Endothelial cell of umbilical vein (primary cell): Measurements from ENCODE around the gene ENOSF1. TPM values are rescaled to one million over a fixed set of nuclear protein-coding genes. Genes with fewer than 3 reads are reported as not detected.

Experiments
- BruUV-seq: library from RNA; stranded (reverse); fragments of 400-500 nt; replicated peaks from 2 replicates; lab custom pipeline; 2021; lab: Mats Ljungman, UMichigan
- CTCF ChIA-PET: fragments of 300-600, 350-600 bp; sonication (Branson Sonifier 250); formaldehyde crosslinking; loops from one replicate; lab custom pipeline; 2021; ENCODE audit warnings: antibody characterized with exemption, inconsistent platforms; lab: Charles Lee
- POLR2A ChIA-PET: fragments of 300-600, 350-600 bp; sonication (Branson Sonifier 250); formaldehyde crosslinking; loops from one replicate; lab custom pipeline; 2021; ENCODE audit warnings: antibody characterized with exemption, inconsistent platforms; lab: Charles Lee
- DNase-seq: peaks from one replicate; pipeline ENCODE4 v3.0.0-alpha.2; 2011; ENCODE audit warnings: low read depth, low spot score
- FAIRE-seq: peaks from 2 replicates; lab custom pipeline; 2011; peaks lifted over from hg19 to GRCh38; lab: Jason Lieb, UNC
- H2AFZ ChIP-seq: 2 replicates; pipeline ENCODE4 v1.6.0; 2012; ENCODE audit warnings: low read depth, low read length, control low read depth, inconsistent platforms
- H3K27ac ChIP-seq: 2 replicates; pipeline ENCODE4 v1.5.1; 2011; ENCODE audit warnings: low read depth, mild to moderate bottlenecking, control low read depth, low read length, moderate library complexity; ENCODE audit not compliant: insufficient read depth
- H3K27me3 ChIP-seq, 2 experiments: 2 replicates each; pipeline versions ENCODE4 v1.6.0 to v1.6.1; 2011; ENCODE audit warnings: low read length in 2 of 2, mixed read lengths in 1 of 2; ENCODE audit not compliant: control insufficient read depth in 2 of 2, insufficient read depth in 2 of 2
- H3K36me3 ChIP-seq, 2 experiments: 2 replicates in 1 of 2; 3 replicates in 1 of 2; pipeline ENCODE4 v1.5.1; 2011; ENCODE audit warnings: low read length in 2 of 2, mild to moderate bottlenecking in 1 of 2, moderate library complexity in 1 of 2; ENCODE audit not compliant: control insufficient read depth in 2 of 2, insufficient read depth in 2 of 2; ENCODE audit errors: extremely low read depth in 1 of 2
- H3K4me1 ChIP-seq: 3 replicates; pipeline ENCODE4 v1.5.1; 2011; ENCODE audit warnings: mild to moderate bottlenecking, low read length; ENCODE audit not compliant: control insufficient read depth, insufficient read depth; ENCODE audit errors: extremely low read depth
- H3K4me2 ChIP-seq: 2 replicates; pipeline ENCODE4 v1.6.1; 2011; ENCODE audit warnings: low read length, control low read depth, mixed read lengths; ENCODE audit not compliant: insufficient read depth
- H3K4me3 ChIP-seq, 3 experiments: fragments of 200-600 bp in 1 of 3; sonication (generic), shearing (Covaris generic) in 1 of 3; replicated peaks in 1 of 3; 2 replicates each; pipeline ENCODE4 v1.5.1; 2011 to 2016; ENCODE audit warnings: control low read depth in 3 of 3, low read length in 3 of 3, mild to moderate bottlenecking in 2 of 3, inconsistent platforms in 1 of 3, low read depth in 1 of 3, moderate library complexity in 1 of 3; ENCODE audit not compliant: insufficient read depth in 1 of 3
- H3K79me2 ChIP-seq: 2 replicates; pipeline ENCODE4 v1.6.0; 2012; ENCODE audit warnings: low read length, inconsistent platforms; ENCODE audit not compliant: control insufficient read depth, insufficient read depth
- H3K9ac ChIP-seq: replicated peaks from 2 replicates; pipeline ENCODE3; 2011; ENCODE audit warnings: low read length, control low read depth; ENCODE audit not compliant: insufficient read depth; ENCODE audit errors: extremely low read depth
- H3K9me1 ChIP-seq: replicated peaks from 3 replicates; pipeline ENCODE4 v1.6.0; 2011; ENCODE audit warnings: mild to moderate bottlenecking, low read length; ENCODE audit not compliant: control insufficient read depth, insufficient read depth; ENCODE audit errors: extremely low read depth
- H3K9me3 ChIP-seq: replicated peaks from 2 replicates; pipeline ENCODE4 v1.5.1; 2012; ENCODE audit warnings: low read length, inconsistent platforms; ENCODE audit not compliant: control insufficient read depth, insufficient read depth
- H4K20me1 ChIP-seq: replicated peaks from 2 replicates; pipeline ENCODE3; 2011; ENCODE audit warnings: mild to moderate bottlenecking, low read length; ENCODE audit not compliant: control insufficient read depth, insufficient read depth; ENCODE audit errors: extremely low read depth
- CTCF ChIP-seq, 2 donors: IDR thresholded peaks; 1 replicate in 1 of 2; 2 replicates in 1 of 2; pipeline ENCODE4 v1.5.1; 2011; ENCODE audit warnings: low read length in 2 of 2, mild to moderate bottlenecking in 2 of 2, moderate library complexity in 2 of 2, control low read depth in 1 of 2, inconsistent platforms in 1 of 2, low read depth in 1 of 2; ENCODE audit not compliant: insufficient read depth in 1 of 2; ENCODE audit errors: extremely low read depth in 1 of 2
- EZH2 ChIP-seq: IDR thresholded peaks from 2 replicates; pipeline ENCODE4 v1.6.1; 2012; ENCODE audit warnings: borderline replicate concordance, low read depth, mild to moderate bottlenecking, moderate library complexity, low read length, inconsistent platforms; ENCODE audit not compliant: severe bottlenecking
- FOS ChIP-seq: IDR thresholded peaks from 2 replicates; pipeline ENCODE4 v1.6.1; 2011; ENCODE audit warnings: mild to moderate bottlenecking, low read length, moderate library complexity, borderline replicate concordance; ENCODE audit not compliant: insufficient read depth
- GATA2 ChIP-seq: IDR thresholded peaks from 2 replicates; pipeline ENCODE4 v1.7.0; 2011; ENCODE audit warnings: low read depth, mild to moderate bottlenecking, moderate library complexity, mixed read lengths, low read length; ENCODE audit not compliant: insufficient read length, insufficient read depth
- JUN ChIP-seq: IDR thresholded peaks from 2 replicates; pipeline ENCODE4 v1.6.1; 2011; ENCODE audit warnings: borderline replicate concordance, low read depth; ENCODE audit not compliant: insufficient read length, insufficient read depth
- MAX ChIP-seq: IDR thresholded peaks from 2 replicates; pipeline ENCODE4 v1.6.1; 2011; ENCODE audit not compliant: insufficient read depth, insufficient read length
- MYC ChIP-seq: IDR thresholded peaks from one replicate; pipeline ENCODE4 v1.6.1; 2011; ENCODE audit warnings: mild to moderate bottlenecking, low read depth, low read length
- POLR2A ChIP-seq: IDR thresholded peaks from 2 replicates; pipeline ENCODE4 v1.6.1; 2012; ENCODE audit warnings: low read depth, mild to moderate bottlenecking, control low read depth, low read length
- POLR2AphosphoS5 ChIP-seq: IDR thresholded peaks from 2 replicates; pipeline ENCODE4 v1.6.1; 2012; ENCODE audit warnings: low read depth, mild to moderate bottlenecking, control low read depth, low read length, moderate library complexity; ENCODE audit not compliant: insufficient read depth
- dilution Hi-C: fragments of 300-500 bp; cut with MboI; formaldehyde crosslinking; loops from one replicate; pipeline ENCODE4 v1.15.0; 2019; ENCODE audit warnings: low sequenced_read_pairs; ENCODE audit not compliant: extremely low pct_ligation_motif_present
- intact Hi-C: fragments of 100-400 bp; cut with micrococcal nuclease; formaldehyde crosslinking; loops from one replicate; pipeline ENCODE4 v1.10.0; 2022
- polyA plus RNA-seq, 4 experiments: library from polyadenylated mRNA; depleted of rRNA in 3 of 4; stranded (reverse) in 3 of 4; unstranded in 1 of 4; fragments of >200 nt; gene quantifications; 2 replicates each; pipeline versions ENCODE4 v1.2.1 to v1.2.3, GENCODE V29; 2011 to 2012; ENCODE audit warnings: missing spikeins in 1 of 4
- total RNA-seq: library from RNA; stranded (reverse); gene quantifications from 2 replicates; pipeline ENCODE4 v1.2.3, GENCODE V29; 2021

The ENOSF1 gene
- total and polyA plus RNA-seq, 2 donors (not counting 3 experiments of a cell fraction or from before 2014, with no cell fraction given), result 19.5 to 50.5 TPM

- H3K4me2 ChIP-seq, result no peak overlapping the region
- intact Hi-C loops (no loop called here), dilution Hi-C loops (no loop called here)
- H3K9ac ChIP-seq, result no peak overlapping the region
- TF ChIP-seq JUN, result no peak
- no peak for TF ChIP-seq MAX
- TF ChIP-seq EZH2, result no peak
- TF ChIP-seq CTCF (IDR thresholded peaks at IDR 0.05; ENCODE audit: extremely low read depth in 1 of 2, insufficient read depth in 1 of 2, low read depth in 1 of 2, low read length in 2 of 2), result no peak
- TF ChIP-seq GATA2, result no peak
- no peak for TF ChIP-seq POLR2A
- TF ChIP-seq POLR2AphosphoS5, result no peak
- no peak for TF ChIP-seq MYC
- TF ChIP-seq FOS, result no peak
- H3K9me1 ChIP-seq, result peaks cover 4% of the 10 kb centered on the region
- peaks cover 49% of the 10 kb centered on the region for H3K79me2 ChIP-seq
- H3K4me1 ChIP-seq, result peaks cover 8% of the 10 kb centered on the region
- peaks cover 0 to 4% of the 10 kb centered on the region in 2 experiments for H3K36me3 ChIP-seq
- H3K27ac ChIP-seq, result no peak overlapping the region
- H3K27me3 ChIP-seq, result no peaks in the 10 kb centered on the region
- no peaks in the 10 kb centered on the region for H3K9me3 ChIP-seq
- FAIRE-seq, result no peak
- no TSS peak for BruUV-seq
- H3K4me3 ChIP-seq, result no peak overlapping the region
- H4K20me1 ChIP-seq, result no peaks in the 10 kb centered on the region
- ChIA-PET POLR2A (interaction anchor here (0.7 kb wide), 1 partner anchor 9 kb away, joined by 5 read pairs; no protein-coding TSS in a partner anchor), CTCF (interaction anchor here (0.8 to 2.2 kb wide), 2 partner anchors 59 to 75 kb away, joined by 3 to 10 read pairs; no protein-coding TSS in a partner anchor)
- DNase-seq, result no peak
- no peak overlapping the region for H2AFZ ChIP-seq
These were observed 43.1 kb upstream of the ENOSF1 start for GRCh38 chr18:755506-755905.
